GM19023 (cell line): ENCODE measurements around the gene LRP3.
"Not testable (repeated sequence)": the region's sequence is repeated elsewhere in the genome, so short reads cannot be mapped to it uniquely, and the experiment has no call there.

Experiments
- ATAC-seq: cut with Tn5 transposase; IDR thresholded peaks from one replicate; pipeline ENCODE4 v1.9.1; 2021; ENCODE audit warnings: mild to moderate bottlenecking, moderate library complexity; ENCODE audit not compliant: unreplicated experiment

The LRP3 gene, protein sequence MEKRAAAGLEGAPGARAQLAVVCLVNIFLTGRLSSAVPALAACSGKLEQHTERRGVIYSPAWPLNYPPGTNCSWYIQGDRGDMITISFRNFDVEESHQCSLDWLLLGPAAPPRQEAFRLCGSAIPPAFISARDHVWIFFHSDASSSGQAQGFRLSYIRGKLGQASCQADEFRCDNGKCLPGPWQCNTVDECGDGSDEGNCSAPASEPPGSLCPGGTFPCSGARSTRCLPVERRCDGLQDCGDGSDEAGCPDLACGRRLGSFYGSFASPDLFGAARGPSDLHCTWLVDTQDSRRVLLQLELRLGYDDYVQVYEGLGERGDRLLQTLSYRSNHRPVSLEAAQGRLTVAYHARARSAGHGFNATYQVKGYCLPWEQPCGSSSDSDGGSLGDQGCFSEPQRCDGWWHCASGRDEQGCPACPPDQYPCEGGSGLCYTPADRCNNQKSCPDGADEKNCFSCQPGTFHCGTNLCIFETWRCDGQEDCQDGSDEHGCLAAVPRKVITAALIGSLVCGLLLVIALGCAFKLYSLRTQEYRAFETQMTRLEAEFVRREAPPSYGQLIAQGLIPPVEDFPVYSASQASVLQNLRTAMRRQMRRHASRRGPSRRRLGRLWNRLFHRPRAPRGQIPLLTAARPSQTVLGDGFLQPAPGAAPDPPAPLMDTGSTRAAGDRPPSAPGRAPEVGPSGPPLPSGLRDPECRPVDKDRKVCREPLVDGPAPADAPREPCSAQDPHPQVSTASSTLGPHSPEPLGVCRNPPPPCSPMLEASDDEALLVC

DNA sequence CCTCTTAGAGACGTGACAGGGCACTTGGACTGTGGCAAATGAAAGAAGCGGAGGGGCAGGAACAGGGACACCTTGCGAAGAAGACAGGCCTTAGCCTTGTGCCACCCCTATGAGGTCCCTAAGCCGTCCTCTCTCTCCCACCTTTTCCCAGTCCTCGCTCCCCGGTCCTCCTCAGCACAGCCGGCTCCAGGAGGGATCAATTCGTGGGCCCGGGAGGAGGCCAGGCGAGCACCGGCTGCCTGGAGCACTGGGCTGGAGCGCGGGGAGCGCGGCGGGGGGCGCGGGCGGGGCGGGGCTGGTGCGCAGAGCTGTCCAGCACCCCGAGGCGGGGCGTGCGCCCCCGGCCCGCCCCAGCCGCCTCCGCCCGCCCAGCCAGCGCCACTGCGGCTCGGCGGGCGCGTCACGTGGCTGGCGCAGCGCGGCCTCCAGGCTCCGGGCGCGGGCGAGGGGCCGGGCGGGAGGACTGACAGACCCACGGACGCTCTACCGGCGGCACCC is at the start of gene LRP3:
TSS of gene LRP3 (plus strand) at position 466 of the 498 bp plus-strand sequence. CDS start 456 bp downstream, outside the sequence.
- no peak for ATAC-seq

DNA sequence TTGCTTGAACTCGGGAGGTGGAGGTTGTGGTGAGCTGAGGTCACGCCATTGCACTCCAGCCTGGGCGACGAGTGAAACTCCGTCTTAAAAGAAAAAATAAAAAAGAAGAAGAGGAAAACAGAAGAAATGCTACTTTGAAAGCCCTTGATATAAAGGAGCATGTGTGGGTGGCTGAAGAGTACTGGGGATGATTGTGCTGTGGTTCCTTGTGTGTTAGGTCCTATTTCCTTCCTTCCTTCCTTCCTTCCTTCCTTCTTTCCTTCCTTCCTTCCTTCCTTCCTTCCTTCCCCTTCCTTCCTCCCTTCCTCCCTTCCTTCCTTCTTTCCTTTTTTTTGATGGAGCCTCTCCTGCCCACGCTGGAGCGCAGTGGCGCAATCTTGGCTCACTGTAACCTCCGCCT is 47.9 kb upstream of the LRP3 start:
- no peak for ATAC-seq

DNA sequence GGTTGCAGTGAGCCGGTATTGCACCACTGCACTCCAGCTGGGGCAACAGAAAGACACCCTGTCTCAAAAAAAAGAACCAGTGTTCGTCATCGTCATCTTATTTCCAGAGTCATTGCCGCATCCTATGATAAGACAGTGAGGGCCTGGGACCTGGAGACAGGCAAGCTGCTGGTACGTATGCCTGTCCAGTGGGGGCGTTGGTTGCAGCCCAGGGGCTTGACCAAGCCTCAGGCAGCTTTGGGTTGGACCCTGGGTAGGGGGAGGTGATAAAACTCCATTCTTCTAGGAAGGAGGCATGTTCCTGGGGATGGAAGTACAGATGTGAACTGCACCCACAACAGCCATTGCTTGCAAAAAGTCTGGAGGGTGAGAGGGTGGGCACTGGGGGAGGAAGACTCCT is 46.6 kb upstream of the LRP3 start:
- no peak for ATAC-seq

DNA sequence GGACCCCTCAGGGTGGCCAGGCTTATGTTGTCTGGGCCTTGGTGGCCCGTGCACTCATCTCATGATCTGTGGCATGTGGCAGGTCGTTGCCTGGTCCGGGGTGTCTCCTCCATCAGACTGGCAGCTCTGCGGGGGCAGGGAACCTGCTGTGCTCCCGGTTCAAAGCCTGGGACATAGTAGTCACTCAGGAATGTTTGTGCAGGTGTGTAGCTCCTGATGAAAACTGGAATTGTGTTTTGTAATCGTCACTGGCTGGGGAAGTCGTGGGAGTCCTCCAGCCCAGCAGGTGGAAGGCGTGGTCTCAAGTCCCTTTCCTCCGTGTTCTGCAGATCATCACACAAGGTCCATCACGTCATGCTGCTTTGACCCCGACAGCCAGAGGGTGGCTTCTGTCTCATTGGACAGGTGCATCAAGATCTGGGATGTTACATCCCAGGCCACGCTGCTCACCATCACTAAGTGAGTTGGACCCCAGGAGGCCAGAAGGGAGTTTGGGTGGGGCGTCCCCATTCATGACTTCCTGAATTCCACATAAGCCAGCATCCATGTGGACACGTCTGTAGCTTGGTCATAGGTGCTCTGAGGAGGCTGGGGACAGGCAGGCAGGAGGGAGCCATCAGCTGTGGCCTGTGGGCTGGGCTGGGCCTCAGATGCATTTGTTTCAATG is 43.1 kb upstream of the LRP3 start:
- no peak for ATAC-seq

DNA sequence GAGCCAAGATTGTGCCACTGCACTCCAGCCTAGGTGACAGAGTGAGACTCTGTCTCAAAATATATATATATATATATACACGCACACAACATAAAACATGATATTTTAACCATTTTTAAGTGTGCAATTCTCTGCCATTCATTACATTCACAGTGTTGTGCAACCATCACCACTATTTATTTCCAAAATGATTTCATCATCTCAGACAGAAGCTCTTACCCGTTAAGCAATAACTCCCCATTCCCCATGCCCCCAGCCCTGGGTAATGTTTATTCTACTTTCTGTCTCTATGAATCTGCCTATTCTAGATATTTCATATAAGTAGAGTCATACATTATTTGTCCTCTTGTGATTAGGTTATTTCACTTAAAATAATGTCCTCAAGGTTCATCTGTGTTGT is 42.0 kb upstream of the LRP3 start:
- no peak for ATAC-seq

DNA sequence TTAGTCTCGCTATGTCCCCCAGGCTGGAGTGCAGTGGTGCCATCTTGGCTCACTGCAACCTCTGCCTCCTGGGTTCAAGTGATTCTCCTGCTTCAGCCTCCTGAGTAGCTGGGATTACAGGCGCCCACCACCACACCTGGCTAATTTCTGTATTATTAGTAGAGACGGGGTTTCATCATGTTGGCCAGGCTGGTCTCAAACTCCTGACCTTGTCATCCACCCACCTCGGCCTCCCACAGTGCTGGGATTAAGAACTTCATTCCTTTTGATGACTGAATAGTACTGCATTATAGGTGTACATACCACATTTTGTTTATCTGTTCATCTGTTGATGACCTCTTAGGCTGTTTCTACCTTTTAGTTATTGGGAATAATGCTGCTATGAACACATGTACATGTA is 41.5 kb upstream of the LRP3 start:
- not testable (repeated sequence) for ATAC-seq

DNA sequence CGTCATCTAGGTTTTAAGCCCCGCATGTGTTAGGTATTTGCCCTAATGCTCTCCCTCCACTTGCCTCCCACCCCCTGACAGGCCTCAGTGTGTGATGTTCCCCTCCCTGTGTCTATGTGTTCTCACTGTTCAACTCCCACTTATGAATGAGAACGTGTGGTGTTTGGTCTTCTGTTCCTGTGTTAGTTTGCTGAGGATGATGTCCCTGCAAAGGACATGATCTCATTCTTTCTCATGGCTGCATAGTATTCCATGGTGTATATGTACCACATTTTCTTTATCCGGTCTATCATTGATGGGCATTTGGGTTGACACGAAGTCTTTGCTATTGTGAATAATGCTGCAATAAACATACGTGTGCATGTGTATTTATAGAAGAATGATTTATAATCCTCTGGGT is 39.8 kb upstream of the LRP3 start:
- not testable (repeated sequence) for ATAC-seq

DNA sequence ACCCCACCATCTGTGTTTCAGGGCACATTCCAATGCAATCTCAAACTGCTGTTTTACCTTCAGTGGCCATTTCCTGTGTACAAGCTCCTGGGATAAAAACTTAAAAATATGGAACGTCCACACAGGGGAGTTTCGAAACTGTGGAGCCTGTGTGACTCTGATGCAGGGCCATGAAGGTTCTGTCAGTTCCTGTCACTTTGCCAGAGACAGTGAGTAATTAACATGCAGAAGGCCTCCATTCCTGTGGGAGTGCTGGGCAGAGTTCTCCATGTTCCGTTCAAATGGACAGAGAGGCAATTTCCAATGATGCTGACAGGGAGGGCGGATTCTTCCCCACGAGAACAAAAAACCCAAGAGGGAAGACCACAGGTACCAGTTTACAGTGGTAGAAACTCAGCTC is 37.8 kb upstream of the LRP3 start:
- ATAC-seq = no peak

DNA sequence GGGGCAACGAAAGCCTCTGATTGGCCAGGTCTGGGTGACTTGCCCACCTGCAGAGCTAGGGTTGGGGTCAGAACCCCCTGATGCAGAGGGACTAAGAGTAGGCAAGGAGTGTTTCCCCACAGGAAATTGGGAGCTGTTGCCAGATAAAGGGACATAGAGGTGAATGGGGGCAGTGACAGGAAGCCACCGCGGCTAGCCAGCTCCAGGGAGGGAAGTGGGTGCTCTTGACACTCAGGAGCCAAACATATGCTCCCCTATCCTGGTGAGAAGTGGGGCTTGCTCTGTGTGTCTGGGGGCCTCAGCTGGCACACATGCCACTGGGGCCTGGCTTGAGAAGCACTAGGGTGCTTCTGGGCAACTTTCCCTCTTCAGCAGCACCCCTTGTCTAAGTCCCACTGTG is 36.2 kb upstream of the LRP3 start:
- ATAC-seq = no peak

DNA sequence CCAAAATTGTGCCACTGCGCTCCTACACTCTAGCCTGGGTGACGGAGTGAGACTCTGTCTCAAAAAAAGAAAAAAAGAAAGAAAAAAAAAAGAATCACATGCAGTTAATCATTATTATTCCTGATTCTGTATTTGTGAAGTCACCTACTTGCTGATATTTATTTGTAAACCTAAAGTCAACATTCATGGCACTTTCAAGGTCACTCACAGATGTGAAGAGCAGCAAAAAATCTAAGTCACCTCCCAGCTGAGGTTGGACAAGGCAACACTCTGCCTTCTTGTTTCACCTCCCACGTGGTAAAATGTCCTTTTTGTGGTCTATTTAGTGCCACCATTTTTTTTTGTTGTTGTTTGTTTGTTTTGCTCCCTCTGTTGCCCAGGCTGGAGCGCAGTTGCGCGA is 35.8 kb upstream of the LRP3 start:
- ATAC-seq = no peak

DNA sequence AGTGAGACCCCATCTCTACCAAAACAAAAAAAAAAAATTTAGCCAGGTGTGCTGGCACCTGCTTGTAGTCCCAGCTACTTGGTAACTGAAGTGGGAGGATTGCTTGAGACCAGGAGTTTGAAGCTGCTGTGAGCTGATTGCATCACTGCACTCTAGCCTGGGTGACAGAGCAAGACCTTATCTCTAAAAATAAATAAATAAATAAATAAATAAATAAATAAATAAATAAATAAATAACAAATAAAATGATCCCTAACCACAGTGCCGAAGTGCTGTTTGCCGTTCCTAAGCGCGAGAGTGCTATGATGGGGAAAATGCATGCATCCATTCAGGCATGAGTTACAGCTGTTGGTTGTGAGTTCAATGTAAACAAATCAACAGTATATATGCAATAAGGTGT is 35.0 kb upstream of the LRP3 start:
- ATAC-seq = no peak

DNA sequence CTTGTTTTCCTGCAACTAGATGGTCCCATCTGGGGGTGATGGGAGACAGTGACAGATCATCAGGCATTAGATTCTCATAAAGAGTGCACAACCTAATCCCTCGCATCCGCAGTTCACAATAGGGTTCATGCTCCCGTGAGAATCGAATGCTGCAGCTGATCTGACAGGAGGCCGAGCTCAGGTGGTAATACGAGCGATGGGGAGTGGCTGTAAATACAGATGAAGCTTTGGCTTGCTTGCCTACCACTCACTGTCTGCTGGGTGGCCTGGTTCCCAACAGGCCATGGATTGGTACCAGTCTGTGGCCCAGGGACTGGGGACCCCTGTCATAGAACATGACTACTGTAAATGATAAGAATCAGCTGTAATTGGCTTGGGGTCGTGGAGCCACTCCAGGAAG is 34.2 kb upstream of the LRP3 start:
- ATAC-seq = no peak

DNA sequence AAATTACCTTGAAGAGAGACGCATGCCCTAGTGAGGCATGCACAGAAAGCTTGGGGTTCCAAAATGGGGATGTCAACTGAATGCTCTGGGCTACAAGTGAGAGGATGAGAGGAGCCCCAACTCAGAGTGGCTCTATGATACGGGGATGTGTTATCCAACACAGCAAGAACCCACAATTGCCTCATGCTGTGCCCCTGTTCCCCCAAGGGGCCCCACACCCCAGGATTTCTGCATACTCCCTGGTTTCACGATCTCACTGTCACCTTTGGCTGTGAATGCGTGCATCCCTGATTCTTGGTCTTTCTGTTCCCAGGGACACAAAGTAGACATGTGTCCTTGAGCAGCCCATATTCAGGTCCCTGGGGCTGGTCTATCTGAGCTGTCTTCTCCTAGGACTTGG is 32.9 kb upstream of the LRP3 start:
- ATAC-seq = no peak

DNA sequence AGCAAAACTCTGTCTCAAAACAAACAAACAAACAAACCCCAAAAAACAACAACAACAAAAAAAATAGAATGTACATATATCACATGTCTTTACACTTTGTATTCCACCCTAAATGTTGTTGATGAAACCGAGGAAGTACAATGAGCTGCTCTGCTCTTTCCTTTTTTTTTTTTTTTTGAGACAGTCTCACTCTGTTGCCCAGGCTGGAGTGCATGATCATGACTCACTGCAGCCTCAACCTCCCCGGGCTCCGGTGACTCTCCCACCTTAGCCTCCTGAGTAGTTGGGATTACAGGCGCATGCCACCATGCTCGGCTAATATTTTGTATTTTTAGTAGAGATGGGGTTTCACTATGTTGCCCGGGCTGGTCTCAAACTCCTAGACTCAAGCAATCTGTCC is 30.6 kb upstream of the LRP3 start:
- ATAC-seq = no peak

DNA sequence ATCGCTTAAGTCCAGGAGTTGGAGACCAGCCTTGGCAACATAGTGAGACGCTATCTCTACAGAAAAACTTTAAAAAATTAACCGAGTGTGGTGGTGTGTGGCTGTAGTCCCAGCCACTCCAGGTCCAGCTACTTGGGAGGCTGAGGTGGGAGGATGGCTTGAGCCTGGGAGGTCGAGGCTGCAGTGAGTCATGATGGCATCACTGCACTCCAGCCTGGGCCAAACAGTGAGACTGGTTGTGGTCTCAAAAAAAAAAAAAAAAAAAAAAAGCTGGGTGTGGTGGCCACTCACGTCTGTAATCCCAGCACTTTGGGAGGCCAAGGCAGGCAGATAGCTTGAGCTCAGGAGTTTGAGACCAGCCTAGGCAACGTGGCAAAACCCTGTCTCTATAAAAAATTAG is 28.1 kb upstream of the LRP3 start:
- ATAC-seq = not testable (repeated sequence)

DNA sequence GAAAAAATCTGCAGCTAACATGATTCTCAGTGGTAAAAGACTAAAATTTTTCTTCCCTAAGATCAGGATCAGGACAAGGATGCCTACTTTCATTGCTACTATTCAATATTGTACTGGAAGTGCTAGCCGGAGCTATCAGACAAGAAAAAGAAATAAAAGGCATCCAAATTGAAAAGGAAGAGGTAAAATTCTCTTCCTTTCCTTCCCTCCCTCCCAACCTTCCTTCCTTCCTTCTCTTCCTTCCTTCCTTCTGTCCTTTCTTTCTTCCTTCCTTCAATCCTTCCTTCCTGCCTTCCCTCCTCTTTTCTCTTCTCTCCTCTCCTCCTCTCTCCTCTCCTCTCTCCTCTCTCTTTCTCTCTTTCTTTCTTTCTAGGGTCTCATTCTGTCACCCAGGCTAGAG is 26.7 kb upstream of the LRP3 start:
- ATAC-seq = no peak

DNA sequence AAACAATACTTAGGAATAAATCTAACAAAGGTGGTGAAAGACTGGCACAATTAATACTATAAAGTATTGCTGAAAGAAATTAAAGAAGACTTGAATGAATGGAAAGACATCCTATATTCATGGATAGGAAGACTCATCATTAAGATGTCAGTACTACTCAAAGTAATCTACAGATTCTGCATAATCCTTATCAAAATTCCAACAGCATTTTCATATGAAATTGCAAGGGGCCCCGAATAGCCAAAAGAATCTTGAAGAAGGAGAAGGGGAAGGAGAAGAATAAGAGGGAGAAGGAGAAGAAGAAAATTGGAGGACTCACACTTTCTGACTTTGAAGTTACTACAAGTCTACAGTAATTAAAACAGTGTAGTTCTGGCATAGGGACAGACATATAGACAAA is 25.6 kb upstream of the LRP3 start:
- no peak for ATAC-seq

DNA sequence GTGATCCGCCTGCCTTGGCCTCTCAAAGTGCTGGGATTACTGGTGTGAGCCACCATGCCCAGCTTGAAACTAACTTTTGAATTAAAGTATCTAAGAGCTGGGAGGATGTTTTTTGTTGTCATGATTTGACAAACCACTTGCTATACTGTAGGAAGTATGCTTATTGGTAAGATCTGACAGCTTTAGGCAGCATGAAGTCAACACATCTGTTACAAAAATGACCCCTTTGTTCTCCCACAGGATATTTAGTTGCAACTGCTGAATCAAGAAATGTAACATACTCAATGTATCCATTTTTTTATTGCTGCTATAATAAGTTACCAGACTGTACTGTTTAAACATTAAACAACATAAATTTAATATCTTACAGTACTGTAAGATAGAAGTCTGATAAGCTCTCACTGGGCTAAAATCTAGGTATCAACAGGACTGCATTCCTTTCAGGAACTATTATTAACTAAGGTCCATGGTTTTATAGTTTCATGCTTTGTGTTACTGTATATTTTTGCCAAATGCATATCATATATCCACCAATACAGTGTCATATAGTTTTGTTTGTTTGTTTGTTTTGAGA is 22.8 kb upstream of the LRP3 start:
- no peak for ATAC-seq

DNA sequence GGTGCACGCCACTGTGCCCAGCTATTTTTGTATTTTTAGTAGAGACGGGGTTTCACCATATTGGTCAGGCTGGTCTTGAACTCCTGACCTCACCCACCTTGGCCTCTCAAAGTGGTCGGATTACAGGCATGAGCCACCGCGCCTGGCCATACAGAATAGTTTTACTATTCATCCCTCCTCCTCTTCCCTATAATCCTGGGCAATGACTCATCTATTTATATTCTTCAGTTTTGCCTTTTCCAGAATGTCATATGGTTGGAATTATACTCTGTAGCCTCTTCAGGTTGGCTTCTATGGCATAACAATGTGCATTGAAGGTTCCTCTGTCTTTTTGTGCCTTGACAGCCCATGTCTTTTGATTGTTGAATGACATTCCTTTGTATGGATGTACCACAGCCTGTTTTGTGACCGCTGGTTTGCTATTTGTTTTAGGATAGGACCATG is 22.2 kb upstream of the LRP3 start:
- no peak for ATAC-seq

DNA sequence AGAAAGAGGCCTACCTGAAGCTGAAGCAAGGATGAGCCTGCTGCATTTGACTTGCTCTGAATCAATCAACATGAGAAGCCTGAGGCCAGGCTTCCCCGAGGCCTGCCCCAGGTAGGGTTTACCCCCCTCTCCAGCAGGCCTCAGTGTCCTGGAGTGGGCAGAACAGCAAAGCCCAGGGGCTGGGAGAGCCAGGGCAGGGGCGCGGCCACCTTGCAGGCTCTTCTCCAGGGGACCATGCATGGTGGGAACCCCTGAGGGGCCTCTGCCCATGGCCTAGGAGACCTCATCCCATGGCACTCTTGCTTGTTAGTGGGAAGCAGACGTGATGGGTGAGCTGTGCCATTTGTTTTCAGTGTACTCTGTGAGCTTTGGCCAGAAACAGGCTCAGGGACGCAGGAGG is 19.9 kb upstream of the LRP3 start:
- no peak for ATAC-seq

DNA sequence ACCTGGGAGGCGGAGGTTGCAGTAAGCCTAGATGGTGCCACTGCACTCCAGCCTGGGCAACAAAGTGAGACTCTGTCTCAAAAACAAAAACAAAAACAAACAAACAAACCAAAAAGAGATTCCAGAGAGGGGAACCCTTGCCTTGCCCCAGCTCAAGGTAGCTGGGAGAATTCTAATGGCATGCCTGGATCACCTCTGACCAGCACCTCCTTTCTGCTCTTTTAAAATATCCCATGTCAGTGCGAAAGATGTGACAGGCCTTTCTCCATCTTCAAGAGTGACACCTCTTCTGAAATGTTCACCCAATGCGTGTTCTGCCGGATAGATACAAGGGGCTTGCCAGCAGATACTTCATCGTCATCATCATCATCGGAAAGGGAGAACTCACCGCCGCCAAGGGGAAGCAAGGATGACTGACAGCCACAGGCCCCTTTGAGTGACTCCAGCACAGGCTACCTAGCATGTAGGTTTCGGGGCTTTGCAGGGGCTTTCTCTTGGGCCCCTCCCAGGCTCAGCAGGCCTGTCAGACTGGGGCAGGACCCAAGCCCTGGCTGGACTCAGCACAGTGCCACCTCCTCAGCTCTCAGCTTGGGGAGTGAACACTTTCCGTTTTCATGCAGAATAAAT is 18.9 kb upstream of the LRP3 start:
- no peak for ATAC-seq
